ENCODE measurements around the gene CDK16.
A peak's percentile ranks its signal among the peaks of the same experiment; 100 is the strongest.

CDK16 gene

DNA sequence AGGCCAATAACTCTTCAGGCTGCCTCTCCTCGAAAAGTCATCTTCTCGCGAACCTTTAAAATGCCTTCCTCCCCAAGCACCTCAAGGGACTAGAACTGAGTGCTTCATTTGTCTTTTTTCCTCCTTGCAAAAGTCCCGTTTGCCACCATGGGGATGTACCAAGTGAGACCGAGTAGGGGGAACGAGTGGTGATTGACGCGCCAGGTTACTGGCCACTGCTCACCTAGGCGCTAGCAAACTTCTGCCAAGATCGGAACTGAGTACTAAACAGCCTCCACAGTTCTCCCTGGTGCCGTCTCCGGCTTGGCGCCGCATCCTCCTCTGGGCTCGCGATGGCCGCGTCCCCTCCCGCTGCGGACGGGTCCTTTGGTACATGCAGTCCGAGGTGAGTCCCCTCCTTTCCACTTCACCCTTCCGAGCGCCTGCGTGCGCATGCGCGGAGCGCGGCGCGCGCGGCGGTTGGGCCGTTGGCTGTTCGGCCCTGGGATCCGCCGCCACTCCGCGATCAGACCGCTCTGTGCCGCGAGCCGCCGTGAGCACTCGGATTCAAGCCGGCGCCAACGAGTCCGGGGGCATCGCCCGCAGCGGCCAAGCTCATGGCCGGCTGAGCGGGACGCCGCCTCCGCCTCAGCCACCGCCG, at the start of gene CDK16:
Gene CDK16 (plus strand): TSS at position 402 of the 640 bp plus-strand sequence. CDS start 4,877 bp downstream, outside the sequence.
- DNase-seq (ENCODE audit: low read depth, low spot score): peak; percentile 95

DNA sequence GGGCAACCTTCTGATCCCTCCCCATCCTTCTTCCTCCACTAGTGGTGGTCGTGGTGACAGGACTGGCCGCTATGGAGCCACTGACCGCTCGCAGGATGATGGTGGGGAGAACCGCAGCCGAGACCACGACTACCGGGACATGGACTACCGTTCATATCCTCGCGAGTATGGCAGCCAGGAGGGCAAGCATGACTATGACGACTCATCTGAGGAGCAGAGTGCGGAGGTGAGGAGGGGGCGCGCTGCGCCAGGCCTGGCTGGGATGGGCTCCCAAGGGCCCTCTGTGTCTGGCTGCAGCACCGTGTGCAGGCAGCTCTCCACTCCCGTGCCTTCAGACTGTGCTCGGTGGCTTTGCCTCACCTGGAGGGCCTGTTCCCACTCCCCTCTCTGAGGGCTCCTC, 49.2 kb upstream of the CDK16 start:
- DNase-seq (ENCODE audit: low read depth, low spot score): no peak

DNA sequence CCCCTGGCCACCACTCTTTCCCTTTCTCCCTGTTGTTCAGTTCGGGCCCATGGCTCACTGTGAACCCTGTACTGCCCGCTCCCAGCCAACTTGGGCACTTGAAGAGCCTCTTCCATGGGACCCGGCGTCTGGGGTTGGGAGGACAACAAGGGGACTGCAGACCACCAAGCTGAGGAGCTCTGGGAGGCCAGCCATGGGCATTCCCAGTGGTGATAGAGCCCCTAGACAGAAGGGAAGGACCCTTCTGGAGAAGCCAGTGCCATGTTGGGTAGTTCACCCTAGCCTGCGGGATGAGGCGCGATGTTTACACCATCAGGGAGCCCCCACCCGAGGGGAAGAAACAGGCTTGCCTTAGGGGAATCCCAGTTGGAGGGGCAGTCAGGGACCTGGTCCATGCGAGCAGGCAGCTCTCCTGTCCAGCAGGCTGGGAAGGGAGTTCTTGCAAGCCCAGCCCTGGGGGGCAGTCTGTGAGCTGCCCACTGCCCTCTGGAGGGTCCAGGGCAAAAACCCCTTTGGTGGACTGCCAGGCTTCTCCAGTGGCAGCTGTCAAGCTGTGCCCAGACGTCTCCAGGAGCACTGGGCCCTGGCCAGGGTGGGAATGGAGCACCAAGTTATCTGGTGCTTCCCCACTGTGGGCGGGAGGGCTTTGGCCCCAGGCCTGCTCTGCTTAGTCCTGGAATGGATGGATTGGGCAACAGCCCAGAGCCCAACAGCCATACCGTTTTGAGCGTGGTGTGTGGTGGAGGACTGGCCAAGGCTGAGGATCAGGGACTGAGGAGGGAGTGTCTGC, 48.6 kb upstream of the CDK16 start:
- no peak for DNase-seq (ENCODE audit: low read depth, low spot score)

DNA sequence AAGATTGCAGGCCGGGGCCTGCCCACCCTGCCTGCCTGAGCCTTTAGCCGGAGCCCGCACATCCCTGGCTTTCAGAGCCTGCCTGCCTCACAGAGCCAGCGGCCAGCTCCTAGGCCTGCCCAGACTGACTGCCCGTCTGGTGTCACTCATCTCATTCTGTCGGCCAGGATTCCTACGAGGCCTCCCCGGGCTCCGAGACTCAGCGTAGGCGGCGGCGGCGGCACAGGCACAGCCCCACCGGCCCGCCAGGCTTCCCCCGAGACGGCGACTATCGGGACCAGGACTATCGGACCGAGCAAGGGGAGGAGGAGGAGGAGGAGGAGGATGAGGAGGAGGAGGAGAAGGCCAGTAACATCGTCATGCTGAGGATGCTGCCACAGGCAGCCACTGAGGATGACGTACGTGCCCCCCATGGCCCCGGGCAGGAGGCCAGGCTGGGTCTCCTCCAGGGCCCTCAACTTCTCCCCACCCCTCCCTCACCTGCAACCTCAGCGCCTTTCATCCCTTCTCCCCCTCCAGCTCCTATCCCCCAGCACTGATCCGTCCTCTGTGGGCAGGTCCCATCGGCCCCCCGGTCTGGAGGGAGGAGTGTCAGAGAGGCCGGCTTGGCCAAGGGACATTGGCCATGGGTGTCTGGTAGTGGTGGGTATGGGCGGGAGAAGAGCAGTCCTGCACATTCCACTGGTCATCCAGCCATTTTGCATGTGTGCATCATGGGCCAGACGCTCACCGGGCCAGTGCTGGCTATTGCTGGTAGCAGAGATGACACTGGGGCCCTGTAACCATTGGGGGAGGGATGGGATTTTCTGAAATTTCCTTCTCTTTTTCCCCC, 47.4 kb upstream of the CDK16 start:
- DNase-seq (ENCODE audit: low read depth, low spot score): no peak

DNA sequence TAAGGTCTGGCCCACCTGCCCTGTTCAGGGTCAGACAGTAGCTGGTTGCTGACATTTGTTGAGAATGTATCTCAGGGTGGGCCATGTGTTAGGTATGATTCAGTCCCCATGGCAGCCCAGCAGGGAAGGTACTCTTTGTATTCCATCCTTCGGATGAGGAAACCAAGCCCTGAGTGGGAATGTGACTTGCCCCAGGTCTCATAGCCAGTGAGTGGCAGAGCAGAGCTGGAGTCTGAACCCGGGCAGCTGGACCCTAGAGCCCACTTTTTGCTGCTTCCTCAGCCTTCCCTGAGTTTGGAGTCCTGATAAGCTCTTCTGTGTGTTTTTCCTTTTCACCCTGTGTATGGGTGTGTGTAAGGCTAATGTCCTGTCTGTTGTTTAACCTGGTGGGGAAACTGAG, 46.5 kb upstream of the CDK16 start:
- DNase-seq (ENCODE audit: low read depth, low spot score): no peak

DNA sequence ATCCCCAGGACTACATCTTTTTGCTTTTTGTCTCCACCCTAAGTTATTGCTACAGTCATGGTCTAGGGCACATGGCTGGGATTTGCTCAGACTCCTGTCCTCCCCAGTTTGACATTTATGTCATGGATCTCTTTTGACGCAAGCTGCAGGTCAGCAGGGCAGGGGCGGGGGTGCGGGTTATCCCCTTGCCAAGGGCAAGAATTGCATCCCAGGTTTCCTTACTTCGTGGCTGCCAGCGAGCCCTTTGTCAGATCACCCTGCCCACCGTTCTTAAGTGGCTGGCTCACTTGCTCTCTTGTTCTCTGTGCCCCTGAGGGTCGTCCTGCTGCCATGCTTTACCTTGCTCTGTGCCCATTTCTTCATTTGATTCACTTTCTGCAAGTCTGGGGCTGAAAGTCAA, 45.9 kb upstream of the CDK16 start:
- DNase-seq (ENCODE audit: low read depth, low spot score): no peak

DNA sequence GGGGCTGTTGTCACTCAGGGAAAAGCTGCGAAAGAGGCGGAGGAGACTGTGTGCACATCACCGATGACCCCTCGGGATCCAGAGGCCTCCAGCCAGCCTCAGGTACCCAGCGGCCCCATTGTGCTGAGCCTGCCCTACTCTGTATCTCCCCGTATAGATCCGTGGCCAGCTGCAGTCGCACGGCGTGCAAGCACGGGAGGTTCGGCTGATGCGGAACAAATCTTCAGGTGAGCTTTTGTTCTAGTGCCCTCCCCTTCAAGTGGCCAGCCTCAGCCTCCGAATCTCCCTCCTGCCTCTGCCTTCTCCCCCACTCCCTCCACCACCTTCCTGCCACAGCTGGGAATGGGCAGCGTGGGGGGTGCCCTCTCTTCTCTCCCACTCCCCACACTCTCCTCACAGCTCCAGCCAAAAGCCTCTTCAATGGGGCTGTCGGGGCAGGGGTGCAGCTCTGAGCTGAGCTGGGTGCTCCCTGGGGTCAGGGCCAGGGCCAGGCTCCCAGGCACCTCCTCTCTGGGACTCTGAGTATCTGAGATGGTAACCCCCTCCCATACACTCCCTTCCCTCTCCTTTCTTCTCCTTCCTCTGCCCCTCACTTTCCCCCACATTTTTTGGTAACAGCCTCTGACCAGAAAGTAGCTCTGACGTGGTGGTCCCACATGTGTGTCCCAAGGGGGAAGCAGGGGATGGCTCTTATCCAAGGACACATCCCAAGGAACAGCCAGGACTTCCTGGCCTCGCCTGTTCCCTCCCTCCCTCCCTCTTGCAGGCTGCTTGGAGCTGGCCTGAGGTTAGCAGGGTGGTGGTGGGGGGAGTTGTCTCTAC, 45.3 kb upstream of the CDK16 start:
- DNase-seq (ENCODE audit: low read depth, low spot score): no peak

DNA sequence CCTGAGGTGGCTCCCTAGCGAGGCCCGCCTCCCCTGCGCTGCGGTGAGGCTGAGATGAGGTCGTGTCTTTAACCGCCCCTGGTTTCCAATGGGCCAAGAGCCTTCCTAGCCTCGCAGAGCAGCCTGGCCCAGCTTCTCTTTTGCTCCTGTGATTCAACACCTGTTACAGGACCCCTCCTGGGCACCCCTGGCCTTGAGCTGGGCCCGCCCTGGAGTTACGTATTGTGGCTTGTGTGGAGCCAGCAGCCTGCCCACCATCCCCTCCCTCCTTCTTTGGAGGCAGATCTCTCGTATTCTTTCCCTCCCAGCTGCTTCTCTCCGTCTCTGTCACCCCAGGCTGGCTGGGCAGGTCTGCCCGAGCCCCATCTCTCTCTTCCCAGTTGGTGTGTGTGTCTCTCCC, 44.1 kb upstream of the CDK16 start:
- DNase-seq (ENCODE audit: low read depth, low spot score): no peak

DNA sequence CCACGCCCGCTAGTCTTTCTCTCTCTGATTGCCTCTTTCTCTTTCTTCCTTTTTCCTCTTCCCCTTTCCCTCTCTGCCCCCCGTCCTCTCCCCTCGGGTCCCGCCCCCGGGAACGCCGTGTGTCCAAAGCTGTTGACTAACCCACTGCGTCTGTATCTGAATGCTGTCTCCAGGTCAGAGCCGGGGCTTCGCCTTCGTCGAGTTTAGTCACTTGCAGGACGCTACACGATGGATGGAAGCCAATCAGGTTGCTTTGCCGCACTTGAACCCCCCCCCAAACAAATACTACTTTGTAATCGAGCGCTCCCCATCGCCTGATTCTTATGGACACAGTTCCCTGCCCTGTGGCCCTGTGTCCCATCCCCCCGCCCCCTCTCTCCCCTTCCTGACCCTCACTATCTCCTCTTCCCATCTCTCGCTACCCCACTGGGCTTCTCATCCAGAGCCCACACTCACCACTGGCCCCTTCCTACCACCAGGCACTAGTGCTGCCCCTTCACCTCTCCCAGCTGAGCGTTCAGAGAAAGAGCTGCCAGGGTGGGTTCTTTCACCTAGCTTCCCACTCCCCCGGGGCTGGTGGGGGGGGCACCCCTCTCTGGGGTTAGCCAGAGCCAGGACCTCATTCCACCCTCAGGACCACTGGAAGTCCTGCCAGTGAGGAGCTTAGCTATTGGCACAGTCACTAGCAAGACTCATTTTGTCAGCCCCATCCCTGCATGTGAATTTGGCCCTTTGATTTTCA, 43.5 kb upstream of the CDK16 start:
- no peak for DNase-seq (ENCODE audit: low read depth, low spot score)

DNA sequence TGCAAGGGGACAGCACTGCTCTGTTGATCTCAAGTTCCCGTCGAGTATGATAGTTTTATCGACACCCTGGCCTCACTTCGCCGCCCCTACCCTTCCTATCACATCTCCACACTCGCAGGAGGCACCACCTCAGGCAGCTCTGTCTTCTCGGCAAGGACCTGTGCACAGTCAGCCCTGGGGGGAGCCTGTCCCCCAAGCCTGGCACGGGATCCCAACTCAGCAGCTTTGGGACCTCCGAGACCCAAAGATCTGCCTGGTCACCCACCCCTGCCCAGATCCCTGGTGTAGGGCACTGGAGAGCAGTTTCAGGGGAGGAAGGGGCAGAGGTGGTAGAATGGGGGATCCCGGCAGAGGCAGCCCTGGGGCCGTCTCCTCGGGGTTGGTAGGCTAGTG, 42.9 kb upstream of the CDK16 start:
- DNase-seq (ENCODE audit: low read depth, low spot score): no peak

DNA sequence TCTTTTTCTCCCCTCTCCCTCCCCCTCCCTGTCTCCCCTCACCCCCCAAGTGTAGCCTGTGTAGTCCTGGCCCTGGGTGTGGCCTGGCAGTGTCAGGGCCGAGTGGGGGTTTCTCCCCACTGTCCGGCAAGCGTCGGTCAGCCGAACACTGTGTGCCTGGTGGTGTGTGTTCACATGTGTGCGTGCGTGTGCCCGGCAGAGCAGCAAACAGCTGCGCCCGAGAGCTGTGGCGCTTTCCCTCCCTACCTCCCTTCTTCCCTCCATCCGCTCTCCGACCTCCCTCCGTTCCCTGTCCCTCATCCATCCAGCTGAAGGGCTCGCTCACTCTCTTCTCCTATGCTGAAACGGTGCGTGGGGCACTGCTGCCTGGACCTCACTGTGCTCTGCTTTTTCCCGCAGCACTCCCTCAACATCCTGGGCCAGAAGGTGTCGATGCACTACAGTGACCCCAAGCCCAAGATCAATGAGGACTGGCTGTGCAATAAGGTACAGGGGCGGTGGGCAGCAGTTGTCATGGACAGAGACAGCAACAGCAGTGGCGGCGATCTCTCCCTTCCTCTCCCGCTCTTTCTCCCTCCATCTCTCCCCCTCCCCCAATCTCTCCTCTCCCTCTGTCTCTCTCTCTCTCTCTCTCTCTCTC, 42.3 kb upstream of the CDK16 start:
- DNase-seq (ENCODE audit: low read depth, low spot score): no peak

DNA sequence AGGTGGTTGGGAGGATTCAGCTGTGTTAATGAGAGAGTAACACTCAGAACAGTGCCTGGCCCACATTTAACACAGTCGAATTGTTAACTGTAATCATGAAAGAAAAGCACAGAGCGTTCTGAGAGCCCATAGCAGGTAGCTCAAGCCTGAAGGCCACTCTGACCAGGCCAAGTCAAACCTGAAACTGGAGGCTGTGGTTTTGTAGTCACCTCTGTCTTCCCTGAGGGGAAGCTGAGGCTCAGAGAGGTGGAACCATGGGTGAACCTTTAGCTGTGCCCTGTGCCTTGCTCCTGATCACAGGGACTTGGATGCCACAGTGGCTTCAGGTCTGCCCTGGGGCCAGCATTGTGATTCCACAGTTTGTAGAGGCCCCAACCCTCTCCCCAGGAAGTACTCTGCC, 41.4 kb upstream of the CDK16 start:
- no peak for DNase-seq (ENCODE audit: low read depth, low spot score)

DNA sequence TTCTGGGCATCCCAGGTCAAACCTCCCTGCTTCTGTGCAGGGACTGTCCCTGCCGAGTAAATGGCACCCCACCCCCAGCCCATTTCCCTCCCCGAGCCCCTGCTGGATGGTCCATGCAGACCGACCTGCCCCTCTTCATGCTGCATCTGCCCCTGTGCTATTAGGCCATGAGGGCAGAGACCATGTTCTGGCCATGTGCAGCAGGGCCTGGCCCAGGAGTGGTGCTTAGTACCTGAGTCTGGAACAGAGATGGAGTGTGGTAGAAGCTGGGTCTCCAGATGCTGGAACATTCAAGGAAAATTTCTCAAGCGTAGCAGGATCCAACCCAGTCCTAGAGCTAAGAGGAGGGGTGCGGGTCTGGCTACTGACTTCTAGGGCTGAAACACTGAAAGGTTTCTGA, 40.1 kb upstream of the CDK16 start:
- DNase-seq (ENCODE audit: low read depth, low spot score): no peak

DNA sequence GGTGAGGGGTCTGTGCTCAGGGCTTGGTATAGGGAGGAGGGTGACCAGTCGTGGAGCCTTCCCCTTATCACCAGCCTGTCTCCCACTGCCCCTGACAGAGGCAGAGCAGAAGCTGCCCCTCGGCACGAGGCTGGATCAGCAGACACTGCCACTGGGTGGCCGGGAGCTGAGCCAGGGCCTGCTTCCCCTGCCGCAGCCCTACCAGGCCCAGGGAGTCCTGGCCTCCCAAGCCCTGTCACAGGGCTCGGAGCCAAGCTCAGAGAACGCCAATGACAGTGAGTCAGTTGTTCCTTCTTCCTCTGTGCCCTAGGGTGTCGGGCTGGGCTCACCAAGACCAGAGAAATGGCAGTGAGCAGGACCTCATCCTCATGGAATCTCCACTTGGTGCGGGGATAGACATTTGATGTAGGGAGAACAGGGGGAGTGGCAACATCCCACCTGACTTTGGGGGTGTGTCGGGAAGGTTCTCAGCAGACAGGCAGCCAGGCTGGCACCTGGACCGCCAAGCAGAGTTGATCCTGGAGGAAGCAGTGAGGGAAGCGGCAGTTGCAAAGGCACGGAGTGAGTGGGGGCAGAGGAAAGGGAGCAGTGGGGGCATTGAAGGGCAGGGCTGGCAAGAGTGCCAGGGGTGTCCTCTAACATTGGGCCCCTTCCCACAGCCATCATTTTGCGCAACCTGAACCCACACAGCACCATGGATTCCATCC, 39.1 kb upstream of the CDK16 start:
- no peak for DNase-seq (ENCODE audit: low read depth, low spot score)

DNA sequence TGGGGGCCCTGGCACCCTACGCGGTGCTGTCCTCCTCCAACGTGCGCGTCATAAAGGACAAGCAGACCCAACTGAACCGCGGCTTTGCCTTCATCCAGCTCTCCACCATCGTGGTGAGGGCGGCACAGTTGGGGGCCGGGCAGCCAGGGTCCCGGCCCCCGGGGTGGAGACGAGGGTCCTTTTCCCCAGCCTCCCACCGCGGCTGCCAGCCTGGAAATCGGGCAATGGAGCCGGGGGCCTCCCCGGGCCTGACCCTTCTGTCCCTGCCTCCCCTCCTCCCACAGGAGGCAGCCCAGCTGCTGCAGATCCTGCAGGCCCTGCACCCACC, 38.6 kb upstream of the CDK16 start:
- DNase-seq (ENCODE audit: low read depth, low spot score): no peak

DNA sequence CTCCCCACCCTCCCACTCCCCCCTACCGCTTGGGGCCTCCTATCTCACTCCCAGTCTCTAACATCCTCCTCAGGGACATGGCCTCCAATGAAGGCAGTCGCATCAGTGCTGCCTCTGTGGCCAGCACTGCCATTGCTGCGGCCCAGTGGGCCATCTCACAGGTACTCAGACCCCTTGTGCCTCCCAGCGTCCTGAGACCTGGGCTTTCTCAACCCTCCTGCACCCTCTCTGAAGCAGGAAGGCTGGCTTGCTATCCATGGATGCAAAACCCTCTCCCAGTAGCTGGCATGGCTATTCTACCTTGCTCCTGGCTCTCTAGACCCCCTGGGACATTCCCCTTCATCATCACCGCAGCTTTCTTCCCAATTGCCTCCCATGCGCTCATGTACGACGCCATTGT, 38.1 kb upstream of the CDK16 start:
- DNase-seq (ENCODE audit: low read depth, low spot score): no peak

DNA sequence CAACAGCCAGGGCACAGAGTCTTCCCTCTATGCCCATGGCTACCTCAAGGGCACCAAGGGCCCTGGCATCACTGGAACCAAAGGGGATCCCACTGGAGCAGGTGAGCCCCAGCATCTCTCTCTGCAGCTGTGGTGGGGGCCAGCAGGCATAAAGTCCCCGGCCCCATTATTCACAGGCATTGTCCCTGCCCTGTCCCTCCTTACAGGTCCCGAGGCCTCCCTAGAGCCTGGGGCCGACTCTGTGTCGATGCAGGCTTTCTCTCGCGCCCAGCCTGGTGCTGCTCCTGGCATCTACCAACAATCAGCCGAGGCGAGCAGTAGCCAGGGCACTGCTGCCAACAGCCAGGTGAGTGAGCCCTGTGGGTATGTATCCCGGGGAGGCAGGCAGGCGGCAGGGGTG, 37.2 kb upstream of the CDK16 start:
- DNase-seq (ENCODE audit: low read depth, low spot score): no peak

DNA sequence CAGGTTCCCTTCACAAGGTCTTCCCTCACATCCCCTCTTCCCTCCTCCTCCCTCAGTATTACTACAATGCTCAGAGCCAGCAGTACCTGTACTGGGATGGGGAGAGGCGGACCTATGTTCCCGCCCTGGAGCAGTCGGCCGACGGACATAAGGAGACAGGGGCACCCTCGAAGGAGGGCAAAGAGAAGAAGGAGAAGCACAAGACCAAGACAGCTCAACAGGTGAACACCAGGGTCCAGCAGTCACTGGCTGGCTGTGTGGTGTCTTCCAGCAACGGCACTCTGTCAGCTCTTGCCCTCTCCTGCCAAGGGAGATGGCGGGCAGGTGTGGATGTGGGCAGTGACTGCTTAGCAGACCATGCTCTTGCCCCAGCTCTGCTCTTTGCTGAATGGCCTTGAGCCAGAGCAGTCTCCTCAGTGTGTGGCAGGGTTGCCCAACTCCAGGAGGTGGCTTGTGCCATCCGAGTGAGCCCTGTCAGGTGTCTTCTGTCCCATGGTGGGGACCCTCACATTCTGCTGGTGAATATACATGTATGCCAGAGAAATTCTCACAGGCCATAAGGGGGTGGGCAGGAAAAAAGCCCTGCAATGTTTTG, 36.3 kb upstream of the CDK16 start:
- DNase-seq (ENCODE audit: low read depth, low spot score): no peak

DNA sequence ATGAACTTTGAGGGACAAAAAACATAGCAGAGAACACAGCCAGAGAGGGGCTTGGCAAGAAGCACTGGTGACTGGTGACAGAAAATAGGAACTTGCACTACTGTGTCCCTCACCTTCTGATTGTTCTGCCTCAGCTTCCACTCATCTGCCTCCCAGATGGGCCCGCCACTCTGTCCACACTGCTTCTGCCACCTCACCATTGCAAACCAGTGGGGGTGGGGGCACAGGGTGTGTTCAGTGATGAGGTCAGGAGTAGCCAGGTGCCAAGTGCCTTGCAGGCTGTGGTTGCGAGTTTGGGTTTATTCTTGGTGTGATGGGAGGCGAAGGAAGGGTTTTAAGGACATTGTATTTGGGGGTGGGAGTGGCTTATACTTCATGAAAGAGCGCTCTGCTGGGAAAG, 34.0 kb upstream of the CDK16 start:
- no peak for DNase-seq (ENCODE audit: low read depth, low spot score)

DNA sequence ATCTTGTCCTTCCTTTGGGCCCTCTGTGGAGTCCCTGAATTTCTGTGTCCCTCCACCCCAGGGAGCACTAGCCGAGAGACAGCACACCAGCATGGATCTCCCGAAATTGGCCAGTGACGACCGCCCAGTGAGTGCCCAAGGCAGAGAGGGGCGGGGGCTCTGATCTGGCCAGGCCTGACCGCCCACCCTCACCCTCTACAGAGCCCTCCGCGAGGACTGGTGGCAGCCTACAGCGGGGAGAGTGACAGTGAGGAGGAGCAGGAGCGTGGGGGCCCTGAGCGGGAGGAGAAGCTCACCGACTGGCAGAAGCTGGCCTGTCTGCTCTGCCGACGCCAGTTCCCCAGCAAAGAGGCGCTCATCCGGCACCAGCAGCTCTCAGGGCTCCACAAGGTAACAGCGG, 33.2 kb upstream of the CDK16 start:
- no peak for DNase-seq (ENCODE audit: low read depth, low spot score)
